ENCODE data around the gene TRIM17. TPM values are rescaled to one million over a fixed set of nuclear protein-coding genes. Genes with fewer than 3 reads are reported as not detected.
A peak's percentile ranks its signal among the peaks of the same experiment; 100 is the strongest.

TRIM17 gene
- total and polyA plus RNA-seq, 2 of the 13 experiments (the other 11 are each of a cell fraction or from before 2014, with no cell fraction given), result 0.32 to 0.64 TPM

DNA sequence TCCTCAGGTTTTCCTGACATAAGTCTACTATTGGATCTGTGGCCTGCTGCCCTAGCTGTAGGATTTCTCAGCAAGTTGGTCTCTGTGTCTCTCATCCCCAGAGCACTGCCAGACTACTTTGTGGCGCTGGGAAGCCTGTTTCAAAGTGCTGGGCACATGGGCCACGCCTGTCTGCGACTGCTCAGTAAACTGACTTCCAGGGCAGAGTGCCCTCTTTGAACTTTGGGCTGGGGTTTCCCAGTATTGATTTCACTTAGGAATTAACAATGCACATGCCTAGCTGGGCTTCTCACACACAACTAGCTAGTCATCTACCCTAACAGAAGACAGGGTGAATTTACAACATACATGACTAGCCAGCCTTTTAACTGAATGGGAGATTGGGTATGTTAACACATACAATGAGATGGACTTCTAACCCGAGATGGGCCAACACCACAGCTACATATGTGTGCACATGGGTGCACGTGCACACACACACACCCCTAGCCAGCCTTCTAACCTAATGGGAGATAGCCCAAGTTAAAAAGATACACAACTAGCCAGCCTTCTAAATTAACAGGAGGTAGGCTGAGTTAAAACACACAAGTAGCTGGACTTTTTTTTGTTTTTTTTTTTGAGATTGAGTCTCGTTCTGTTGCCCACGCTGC is 6.9 kb upstream of the TRIM17 start (continued):
- TF ChIP-seq, protein P1, sequence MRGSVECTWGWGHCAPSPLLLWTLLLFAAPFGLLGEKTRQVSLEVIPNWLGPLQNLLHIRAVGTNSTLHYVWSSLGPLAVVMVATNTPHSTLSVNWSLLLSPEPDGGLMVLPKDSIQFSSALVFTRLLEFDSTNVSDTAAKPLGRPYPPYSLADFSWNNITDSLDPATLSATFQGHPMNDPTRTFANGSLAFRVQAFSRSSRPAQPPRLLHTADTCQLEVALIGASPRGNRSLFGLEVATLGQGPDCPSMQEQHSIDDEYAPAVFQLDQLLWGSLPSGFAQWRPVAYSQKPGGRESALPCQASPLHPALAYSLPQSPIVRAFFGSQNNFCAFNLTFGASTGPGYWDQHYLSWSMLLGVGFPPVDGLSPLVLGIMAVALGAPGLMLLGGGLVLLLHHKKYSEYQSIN (CRISPR knock-in tag; IDR thresholded peaks at IDR 0.05; ENCODE audit: borderline replicate concordance), result no peak
- TF ChIP-seq PHF21A (CRISPR knock-in tag; IDR thresholded peaks at IDR 0.05) (peak; percentile 67), NONO (IDR thresholded peaks at IDR 0.05) (no peak), NONO (CRISPR knock-in tag; conservative IDR thresholded peaks at IDR 0.05) (0 out of 2 replicates have a peak, but pooled peaks have one; percentile 27), MTF1 (CRISPR knock-in tag; IDR thresholded peaks at IDR 0.05) (no peak)
- TF ChIP-seq, protein P2, sequence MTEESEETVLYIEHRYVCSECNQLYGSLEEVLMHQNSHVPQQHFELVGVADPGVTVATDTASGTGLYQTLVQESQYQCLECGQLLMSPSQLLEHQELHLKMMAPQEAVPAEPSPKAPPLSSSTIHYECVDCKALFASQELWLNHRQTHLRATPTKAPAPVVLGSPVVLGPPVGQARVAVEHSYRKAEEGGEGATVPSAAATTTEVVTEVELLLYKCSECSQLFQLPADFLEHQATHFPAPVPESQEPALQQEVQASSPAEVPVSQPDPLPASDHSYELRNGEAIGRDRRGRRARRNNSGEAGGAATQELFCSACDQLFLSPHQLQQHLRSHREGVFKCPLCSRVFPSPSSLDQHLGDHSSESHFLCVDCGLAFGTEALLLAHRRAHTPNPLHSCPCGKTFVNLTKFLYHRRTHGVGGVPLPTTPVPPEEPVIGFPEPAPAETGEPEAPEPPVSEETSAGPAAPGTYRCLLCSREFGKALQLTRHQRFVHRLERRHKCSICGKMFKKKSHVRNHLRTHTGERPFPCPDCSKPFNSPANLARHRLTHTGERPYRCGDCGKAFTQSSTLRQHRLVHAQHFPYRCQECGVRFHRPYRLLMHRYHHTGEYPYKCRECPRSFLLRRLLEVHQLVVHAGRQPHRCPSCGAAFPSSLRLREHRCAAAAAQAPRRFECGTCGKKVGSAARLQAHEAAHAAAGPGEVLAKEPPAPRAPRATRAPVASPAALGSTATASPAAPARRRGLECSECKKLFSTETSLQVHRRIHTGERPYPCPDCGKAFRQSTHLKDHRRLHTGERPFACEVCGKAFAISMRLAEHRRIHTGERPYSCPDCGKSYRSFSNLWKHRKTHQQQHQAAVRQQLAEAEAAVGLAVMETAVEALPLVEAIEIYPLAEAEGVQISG (CRISPR knock-in tag; IDR thresholded peaks at IDR 0.05), result peak; percentile 30; the same call in 1 of the 2 replicates
- TF ChIP-seq, protein P3, sequence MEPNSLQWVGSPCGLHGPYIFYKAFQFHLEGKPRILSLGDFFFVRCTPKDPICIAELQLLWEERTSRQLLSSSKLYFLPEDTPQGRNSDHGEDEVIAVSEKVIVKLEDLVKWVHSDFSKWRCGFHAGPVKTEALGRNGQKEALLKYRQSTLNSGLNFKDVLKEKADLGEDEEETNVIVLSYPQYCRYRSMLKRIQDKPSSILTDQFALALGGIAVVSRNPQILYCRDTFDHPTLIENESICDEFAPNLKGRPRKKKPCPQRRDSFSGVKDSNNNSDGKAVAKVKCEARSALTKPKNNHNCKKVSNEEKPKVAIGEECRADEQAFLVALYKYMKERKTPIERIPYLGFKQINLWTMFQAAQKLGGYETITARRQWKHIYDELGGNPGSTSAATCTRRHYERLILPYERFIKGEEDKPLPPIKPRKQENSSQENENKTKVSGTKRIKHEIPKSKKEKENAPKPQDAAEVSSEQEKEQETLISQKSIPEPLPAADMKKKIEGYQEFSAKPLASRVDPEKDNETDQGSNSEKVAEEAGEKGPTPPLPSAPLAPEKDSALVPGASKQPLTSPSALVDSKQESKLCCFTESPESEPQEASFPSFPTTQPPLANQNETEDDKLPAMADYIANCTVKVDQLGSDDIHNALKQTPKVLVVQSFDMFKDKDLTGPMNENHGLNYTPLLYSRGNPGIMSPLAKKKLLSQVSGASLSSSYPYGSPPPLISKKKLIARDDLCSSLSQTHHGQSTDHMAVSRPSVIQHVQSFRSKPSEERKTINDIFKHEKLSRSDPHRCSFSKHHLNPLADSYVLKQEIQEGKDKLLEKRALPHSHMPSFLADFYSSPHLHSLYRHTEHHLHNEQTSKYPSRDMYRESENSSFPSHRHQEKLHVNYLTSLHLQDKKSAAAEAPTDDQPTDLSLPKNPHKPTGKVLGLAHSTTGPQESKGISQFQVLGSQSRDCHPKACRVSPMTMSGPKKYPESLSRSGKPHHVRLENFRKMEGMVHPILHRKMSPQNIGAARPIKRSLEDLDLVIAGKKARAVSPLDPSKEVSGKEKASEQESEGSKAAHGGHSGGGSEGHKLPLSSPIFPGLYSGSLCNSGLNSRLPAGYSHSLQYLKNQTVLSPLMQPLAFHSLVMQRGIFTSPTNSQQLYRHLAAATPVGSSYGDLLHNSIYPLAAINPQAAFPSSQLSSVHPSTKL (CRISPR knock-in tag; IDR thresholded peaks at IDR 0.05), result peak; percentile 70
- TF ChIP-seq, protein P4, sequence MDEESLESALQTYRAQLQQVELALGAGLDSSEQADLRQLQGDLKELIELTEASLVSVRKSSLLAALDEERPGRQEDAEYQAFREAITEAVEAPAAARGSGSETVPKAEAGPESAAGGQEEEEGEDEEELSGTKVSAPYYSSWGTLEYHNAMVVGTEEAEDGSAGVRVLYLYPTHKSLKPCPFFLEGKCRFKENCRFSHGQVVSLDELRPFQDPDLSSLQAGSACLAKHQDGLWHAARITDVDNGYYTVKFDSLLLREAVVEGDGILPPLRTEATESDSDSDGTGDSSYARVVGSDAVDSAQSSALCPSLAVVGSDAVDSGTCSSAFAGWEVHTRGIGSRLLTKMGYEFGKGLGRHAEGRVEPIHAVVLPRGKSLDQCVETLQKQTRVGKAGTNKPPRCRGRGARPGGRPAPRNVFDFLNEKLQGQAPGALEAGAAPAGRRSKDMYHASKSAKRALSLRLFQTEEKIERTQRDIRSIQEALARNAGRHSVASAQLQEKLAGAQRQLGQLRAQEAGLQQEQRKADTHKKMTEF (CRISPR knock-in tag; IDR thresholded peaks at IDR 0.05), result peak; percentile 52; the same call in 1 of the 2 replicates
- TF ChIP-seq, protein P5, sequence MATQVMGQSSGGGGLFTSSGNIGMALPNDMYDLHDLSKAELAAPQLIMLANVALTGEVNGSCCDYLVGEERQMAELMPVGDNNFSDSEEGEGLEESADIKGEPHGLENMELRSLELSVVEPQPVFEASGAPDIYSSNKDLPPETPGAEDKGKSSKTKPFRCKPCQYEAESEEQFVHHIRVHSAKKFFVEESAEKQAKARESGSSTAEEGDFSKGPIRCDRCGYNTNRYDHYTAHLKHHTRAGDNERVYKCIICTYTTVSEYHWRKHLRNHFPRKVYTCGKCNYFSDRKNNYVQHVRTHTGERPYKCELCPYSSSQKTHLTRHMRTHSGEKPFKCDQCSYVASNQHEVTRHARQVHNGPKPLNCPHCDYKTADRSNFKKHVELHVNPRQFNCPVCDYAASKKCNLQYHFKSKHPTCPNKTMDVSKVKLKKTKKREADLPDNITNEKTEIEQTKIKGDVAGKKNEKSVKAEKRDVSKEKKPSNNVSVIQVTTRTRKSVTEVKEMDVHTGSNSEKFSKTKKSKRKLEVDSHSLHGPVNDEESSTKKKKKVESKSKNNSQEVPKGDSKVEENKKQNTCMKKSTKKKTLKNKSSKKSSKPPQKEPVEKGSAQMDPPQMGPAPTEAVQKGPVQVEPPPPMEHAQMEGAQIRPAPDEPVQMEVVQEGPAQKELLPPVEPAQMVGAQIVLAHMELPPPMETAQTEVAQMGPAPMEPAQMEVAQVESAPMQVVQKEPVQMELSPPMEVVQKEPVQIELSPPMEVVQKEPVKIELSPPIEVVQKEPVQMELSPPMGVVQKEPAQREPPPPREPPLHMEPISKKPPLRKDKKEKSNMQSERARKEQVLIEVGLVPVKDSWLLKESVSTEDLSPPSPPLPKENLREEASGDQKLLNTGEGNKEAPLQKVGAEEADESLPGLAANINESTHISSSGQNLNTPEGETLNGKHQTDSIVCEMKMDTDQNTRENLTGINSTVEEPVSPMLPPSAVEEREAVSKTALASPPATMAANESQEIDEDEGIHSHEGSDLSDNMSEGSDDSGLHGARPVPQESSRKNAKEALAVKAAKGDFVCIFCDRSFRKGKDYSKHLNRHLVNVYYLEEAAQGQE (IDR thresholded peaks at IDR 0.05; ENCODE audit: borderline replicate concordance in 1 of 2, low read depth in 1 of 2, low read length in 2 of 2), result no peak
- TF ChIP-seq, protein P6, sequence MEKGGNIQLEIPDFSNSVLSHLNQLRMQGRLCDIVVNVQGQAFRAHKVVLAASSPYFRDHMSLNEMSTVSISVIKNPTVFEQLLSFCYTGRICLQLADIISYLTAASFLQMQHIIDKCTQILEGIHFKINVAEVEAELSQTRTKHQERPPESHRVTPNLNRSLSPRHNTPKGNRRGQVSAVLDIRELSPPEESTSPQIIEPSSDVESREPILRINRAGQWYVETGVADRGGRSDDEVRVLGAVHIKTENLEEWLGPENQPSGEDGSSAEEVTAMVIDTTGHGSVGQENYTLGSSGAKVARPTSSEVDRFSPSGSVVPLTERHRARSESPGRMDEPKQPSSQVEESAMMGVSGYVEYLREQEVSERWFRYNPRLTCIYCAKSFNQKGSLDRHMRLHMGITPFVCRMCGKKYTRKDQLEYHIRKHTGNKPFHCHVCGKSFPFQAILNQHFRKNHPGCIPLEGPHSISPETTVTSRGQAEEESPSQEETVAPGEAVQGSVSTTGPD (CRISPR knock-in tag; IDR thresholded peaks at IDR 0.05), result no peak
